ENCODE data around the gene ASPM. TPM values are rescaled to one million over a fixed set of nuclear protein-coding genes. Genes with fewer than 3 reads are reported as not detected.
A peak's percentile ranks its signal among the peaks of the same experiment; 100 is the strongest.

Gene ASPM
- total and polyA plus RNA-seq, 2 donors (not counting 1 experiment from before 2014, with no cell fraction given) = 0.13 to 0.27 TPM

DNA sequence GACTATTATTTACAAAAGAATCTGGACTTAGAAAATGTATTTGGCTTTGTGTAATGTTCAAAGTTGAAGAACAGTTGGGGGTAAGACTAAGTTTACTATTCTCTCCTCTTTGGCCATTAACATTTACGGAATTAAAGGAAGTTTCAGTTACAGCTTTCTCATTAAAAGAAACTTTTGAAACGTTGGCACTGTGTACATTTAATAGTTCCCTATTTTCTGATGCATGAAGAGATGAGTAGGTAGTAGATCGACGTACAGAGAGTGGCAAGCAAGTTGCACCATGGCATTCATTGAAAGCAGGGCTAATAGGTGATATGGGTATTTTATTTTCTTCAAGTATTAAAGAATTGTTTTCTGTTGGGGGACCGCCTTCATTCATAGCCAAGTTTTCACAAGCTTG, 3.2 kb downstream of the ASPM start:
- TF ChIP-seq EZH2 (IDR thresholded peaks at IDR 0.05; ENCODE audit: borderline replicate concordance, insufficient read depth, low read depth, low read length, poor library complexity, severe bottlenecking) = no peak
- TF ChIP-seq, protein P1, sequence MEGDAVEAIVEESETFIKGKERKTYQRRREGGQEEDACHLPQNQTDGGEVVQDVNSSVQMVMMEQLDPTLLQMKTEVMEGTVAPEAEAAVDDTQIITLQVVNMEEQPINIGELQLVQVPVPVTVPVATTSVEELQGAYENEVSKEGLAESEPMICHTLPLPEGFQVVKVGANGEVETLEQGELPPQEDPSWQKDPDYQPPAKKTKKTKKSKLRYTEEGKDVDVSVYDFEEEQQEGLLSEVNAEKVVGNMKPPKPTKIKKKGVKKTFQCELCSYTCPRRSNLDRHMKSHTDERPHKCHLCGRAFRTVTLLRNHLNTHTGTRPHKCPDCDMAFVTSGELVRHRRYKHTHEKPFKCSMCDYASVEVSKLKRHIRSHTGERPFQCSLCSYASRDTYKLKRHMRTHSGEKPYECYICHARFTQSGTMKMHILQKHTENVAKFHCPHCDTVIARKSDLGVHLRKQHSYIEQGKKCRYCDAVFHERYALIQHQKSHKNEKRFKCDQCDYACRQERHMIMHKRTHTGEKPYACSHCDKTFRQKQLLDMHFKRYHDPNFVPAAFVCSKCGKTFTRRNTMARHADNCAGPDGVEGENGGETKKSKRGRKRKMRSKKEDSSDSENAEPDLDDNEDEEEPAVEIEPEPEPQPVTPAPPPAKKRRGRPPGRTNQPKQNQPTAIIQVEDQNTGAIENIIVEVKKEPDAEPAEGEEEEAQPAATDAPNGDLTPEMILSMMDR (IDR thresholded peaks at IDR 0.05) = no peak
- Histone ChIP-seq H2AFZ (ENCODE audit: insufficient read depth, low read depth, low read length, poor library complexity, severe bottlenecking) (peak overlapping the region; percentile 20), H3K4me3 (ENCODE audit: control extremely low read depth in 1 of 5, extremely low read depth in 1 of 5, insufficient read depth in 1 of 5, low read depth in 2 of 5, low read length in 4 of 5) (no peak overlapping the region), H3K36me3 (replicated peaks in 1 of 2; ENCODE audit: control extremely low read depth in 1 of 2, control insufficient read depth in 1 of 2, extremely low read depth in 1 of 2, insufficient read depth in 2 of 2, low read length in 1 of 2) (no peaks in the 10 kb centered on the region), H3K4me1 (ENCODE audit: control insufficient read depth in 2 of 2, insufficient read depth in 2 of 2, low read length in 2 of 2) (peaks cover 5 to 11% of the 10 kb centered on the region in 2 donors), H3K9ac (ENCODE audit: low read length) (no peak overlapping the region), H3K27me3 (replicated peaks in 1 of 4; ENCODE audit: control extremely low read depth in 1 of 4, control insufficient read depth in 3 of 4, insufficient read depth in 4 of 4, low read length in 3 of 4) (peaks cover 0 to 4% (median 2%) of the 10 kb centered on the region in 4 experiments), H3K27ac (ENCODE audit: low read length in 2 of 2) (no peak overlapping the region), H3K9me3 (ENCODE audit: control extremely low read depth in 1 of 3, control insufficient read depth in 2 of 3, insufficient read depth in 1 of 3, low read length in 2 of 3) (no peaks in the 10 kb centered on the region), H4K20me1 (ENCODE audit: control insufficient read depth, insufficient read depth, low read length, poor library complexity, severe bottlenecking) (no peaks in the 10 kb centered on the region), H3K4me2 (replicated peaks; ENCODE audit: low read depth, low read length, poor library complexity, severe bottlenecking) (peak overlapping the region; percentile 5), H3K79me2 (ENCODE audit: control insufficient read depth, insufficient read depth, low read length) (peaks cover 6% of the 10 kb centered on the region)
- H3K27ac Mint-ChIP-seq = no peak overlapping the region
- peaks cover 3% of the 10 kb centered on the region for H3K27me3 Mint-ChIP-seq
- WGBS (ENCODE audit: insufficient coverage) = 21% methylated on average over 2 of the region's 5 CpGs
- ChIA-PET CTCF (interaction anchor here (0.7 kb wide), 1 partner anchor 36 kb away, joined by 5 read pairs; no protein-coding TSS in a partner anchor), POLR2A (no interaction called here)
- H3K4me3 Mint-ChIP-seq = no peak overlapping the region
- intact Hi-C loops (cut with micrococcal nuclease) = loop anchor here (10.0 kb wide), 1 partner anchor 762 kb away; the partner anchor contains the start of gene C1orf53
- DNase-seq (no peak), ATAC-seq (ENCODE audit: low read depth) (no peak)
- peaks cover 31% of the 10 kb centered on the region for H3K4me1 Mint-ChIP-seq
- no peaks in the 10 kb centered on the region for H3K9me3 Mint-ChIP-seq (ENCODE audit: insufficient read depth)

DNA sequence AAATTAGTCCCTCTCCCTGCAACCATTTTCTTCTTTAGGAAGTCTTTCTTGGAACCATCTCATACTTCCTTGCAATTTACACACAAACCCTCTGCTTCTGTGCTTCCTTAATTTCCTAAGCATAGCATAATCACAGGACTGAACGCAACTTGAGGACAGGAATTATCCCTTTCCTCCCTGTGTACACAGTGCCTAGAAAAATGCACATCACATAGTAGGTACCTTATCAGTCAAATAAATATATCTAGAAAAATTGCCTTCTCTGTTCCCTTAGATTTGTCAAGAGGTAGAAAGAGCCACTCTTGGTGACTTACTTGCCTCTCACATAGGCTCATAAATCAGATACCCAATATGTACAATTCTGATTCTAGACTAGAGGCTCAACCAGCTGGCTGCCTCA, 4.9 kb downstream of the ASPM start:
- WGBS (ENCODE audit: insufficient coverage) = 100% methylated on average over 1 of the region's 1 CpG
- DNase-seq (no peak), ATAC-seq (ENCODE audit: low read depth) (no peak)
- H3K27ac Mint-ChIP-seq = no peak overlapping the region
- peaks cover 25% of the 10 kb centered on the region for H3K4me1 Mint-ChIP-seq
- ChIA-PET POLR2A (no interaction called here), CTCF (interaction anchor here (1.2 kb wide), 1 partner anchor 8 kb away, joined by 5 read pairs; no protein-coding TSS in a partner anchor)
- Histone ChIP-seq H3K79me2 (ENCODE audit: control insufficient read depth, insufficient read depth, low read length) (peaks cover 6% of the 10 kb centered on the region), H3K27me3 (replicated peaks in 1 of 4; ENCODE audit: control extremely low read depth in 1 of 4, control insufficient read depth in 3 of 4, insufficient read depth in 4 of 4, low read length in 3 of 4) (peaks cover 0 to 4% (median 2%) of the 10 kb centered on the region in 4 experiments), H3K9me3 (ENCODE audit: control extremely low read depth in 1 of 3, control insufficient read depth in 2 of 3, insufficient read depth in 1 of 3, low read length in 2 of 3) (no peaks in the 10 kb centered on the region), H3K36me3 (replicated peaks in 1 of 2; ENCODE audit: control extremely low read depth in 1 of 2, control insufficient read depth in 1 of 2, extremely low read depth in 1 of 2, insufficient read depth in 2 of 2, low read length in 1 of 2) (no peaks in the 10 kb centered on the region), H4K20me1 (ENCODE audit: control insufficient read depth, insufficient read depth, low read length, poor library complexity, severe bottlenecking) (no peaks in the 10 kb centered on the region), H3K9ac (ENCODE audit: low read length) (no peak overlapping the region), H3K4me1 (ENCODE audit: control insufficient read depth in 2 of 2, insufficient read depth in 2 of 2, low read length in 2 of 2) (peaks cover 5 to 6% of the 10 kb centered on the region in 2 donors), H2AFZ (ENCODE audit: insufficient read depth, low read depth, low read length, poor library complexity, severe bottlenecking) (no peak overlapping the region), H3K4me2 (replicated peaks; ENCODE audit: low read depth, low read length, poor library complexity, severe bottlenecking) (no peak overlapping the region), H3K27ac (ENCODE audit: low read length in 2 of 2) (no peak overlapping the region), H3K4me3 (ENCODE audit: control extremely low read depth in 1 of 5, extremely low read depth in 1 of 5, insufficient read depth in 1 of 5, low read depth in 2 of 5, low read length in 4 of 5) (no peak overlapping the region)
- H3K9me3 Mint-ChIP-seq (ENCODE audit: insufficient read depth) = no peaks in the 10 kb centered on the region
- H3K4me3 Mint-ChIP-seq = no peak overlapping the region
- intact Hi-C loops (cut with micrococcal nuclease) = loop anchor here (10.0 kb wide), 1 partner anchor 763 kb away; the partner anchor contains the start of gene C1orf53
- TF ChIP-seq, protein P1 (IDR thresholded peaks at IDR 0.05) = no peak
- TF ChIP-seq EZH2 (IDR thresholded peaks at IDR 0.05; ENCODE audit: borderline replicate concordance, insufficient read depth, low read depth, low read length, poor library complexity, severe bottlenecking) = no peak
- peaks cover 3% of the 10 kb centered on the region for H3K27me3 Mint-ChIP-seq

Measured in B cell (primary cell).